Esophagus squamous epithelium (tissue), 4 donors: ENCODE measurements around the gene BRWD1.
"Not testable (repeated sequence)": the region's sequence is repeated elsewhere in the genome, so short reads cannot be mapped to it uniquely, and the experiment has no call there.

ENCODE experiments used
- POLR2A ChIP-seq, 4 donors: fragments of 450-650 bp; IDR thresholded peaks; one replicate each; pipeline ENCODE4 v1.6.1; 2017; ENCODE audit warnings: antibody characterized with exemption in 4 of 4, mild to moderate bottlenecking in 4 of 4, moderate library complexity in 3 of 4
- TF ChIP-seq, protein P1 (sequence below), 6 experiments: fragments of 450-650 bp in 4 of 6; fragments of 200-600 bp in 2 of 6; sonication (generic) in 2 of 6; IDR thresholded peaks; one replicate each; pipeline ENCODE4 v1.5.1; 2016 to 2019; ENCODE audit warnings: antibody characterized with exemption in 6 of 6, mild to moderate bottlenecking in 4 of 6, moderate library complexity in 4 of 6

DNA sequence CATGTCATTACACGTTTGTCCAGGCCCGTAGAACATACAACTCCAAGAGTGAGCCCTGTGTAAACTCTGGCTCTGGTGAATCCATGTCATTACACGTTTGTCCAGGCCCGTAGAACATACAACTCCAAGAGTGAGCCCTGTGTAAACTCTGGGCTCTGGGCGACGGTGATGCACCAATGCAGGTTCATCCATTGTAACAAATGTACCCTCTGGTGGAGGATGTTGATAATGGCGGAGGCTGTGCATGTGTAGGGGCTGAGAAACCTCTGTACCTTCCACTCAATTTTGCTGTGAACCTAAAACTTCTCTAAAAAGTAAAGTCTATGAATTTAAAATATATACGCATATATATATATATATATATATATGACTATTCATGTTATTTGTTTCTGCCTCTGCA is 177.3 kb downstream of the BRWD1 start:
- TF ChIP-seq, protein P1, sequence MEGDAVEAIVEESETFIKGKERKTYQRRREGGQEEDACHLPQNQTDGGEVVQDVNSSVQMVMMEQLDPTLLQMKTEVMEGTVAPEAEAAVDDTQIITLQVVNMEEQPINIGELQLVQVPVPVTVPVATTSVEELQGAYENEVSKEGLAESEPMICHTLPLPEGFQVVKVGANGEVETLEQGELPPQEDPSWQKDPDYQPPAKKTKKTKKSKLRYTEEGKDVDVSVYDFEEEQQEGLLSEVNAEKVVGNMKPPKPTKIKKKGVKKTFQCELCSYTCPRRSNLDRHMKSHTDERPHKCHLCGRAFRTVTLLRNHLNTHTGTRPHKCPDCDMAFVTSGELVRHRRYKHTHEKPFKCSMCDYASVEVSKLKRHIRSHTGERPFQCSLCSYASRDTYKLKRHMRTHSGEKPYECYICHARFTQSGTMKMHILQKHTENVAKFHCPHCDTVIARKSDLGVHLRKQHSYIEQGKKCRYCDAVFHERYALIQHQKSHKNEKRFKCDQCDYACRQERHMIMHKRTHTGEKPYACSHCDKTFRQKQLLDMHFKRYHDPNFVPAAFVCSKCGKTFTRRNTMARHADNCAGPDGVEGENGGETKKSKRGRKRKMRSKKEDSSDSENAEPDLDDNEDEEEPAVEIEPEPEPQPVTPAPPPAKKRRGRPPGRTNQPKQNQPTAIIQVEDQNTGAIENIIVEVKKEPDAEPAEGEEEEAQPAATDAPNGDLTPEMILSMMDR (IDR thresholded peaks at IDR 0.05) = peak in 4 of 6 experiments; percentile 37 to 63 (median 54)
- not testable (repeated sequence) for TF ChIP-seq POLR2A (IDR thresholded peaks at IDR 0.05)
